Lower lobe of right lung (tissue), 2 donors: Measurements from ENCODE around the gene ZBTB44. TPM values are rescaled to one million over a fixed set of nuclear protein-coding genes. Genes with fewer than 3 reads are reported as not detected.

Experiments used
- ATAC-seq, 2 donors: fragments of 200-7000 bp; cut with Tn5 transposase; one replicate each; pipeline ENCODE4 v1.9.1; 2020 to 2022; ENCODE audit warnings: mild to moderate bottlenecking in 2 of 2, moderate library complexity in 2 of 2
- DNase-seq: peaks from one replicate; pipeline ENCODE4 v3.0.0-alpha.2; 2020
- H3K27ac ChIP-seq: fragments of 200-600 bp; one replicate; pipeline ENCODE4 v1.8.0; 2022
- H3K27me3 ChIP-seq: fragments of 200-600 bp; one replicate; pipeline ENCODE4 v1.8.0; 2022; ENCODE audit warnings: low read depth
- H3K36me3 ChIP-seq: fragments of 200-600 bp; one replicate; pipeline ENCODE4 v1.8.0; 2022; ENCODE audit warnings: mild to moderate bottlenecking
- H3K4me1 ChIP-seq: fragments of 200-600 bp; one replicate; pipeline ENCODE4 v1.8.0; 2022
- H3K4me3 ChIP-seq: fragments of 200-600 bp; one replicate; pipeline ENCODE4 v1.8.0; 2022; ENCODE audit warnings: mild to moderate bottlenecking
- H3K9me3 ChIP-seq: fragments of 200-600 bp; one replicate; pipeline ENCODE4 v1.8.0; 2022
- intact Hi-C: fragments of 100-400 bp; cut with DNase I; formaldehyde crosslinking; loops from one replicate; pipeline ENCODE4 v1.11.0; 2022
- total RNA-seq: library from RNA; stranded (reverse); fragmentation: NEBNext Ultra II Directional; extraction: Animal tissue kit (Norgen Biotek cat#: 25700); gene quantifications from one replicate; pipeline ENCODE4 v1.2.1, GENCODE V29; 2021
- TF ChIP-seq, protein P1 (sequence below): fragments of 200-600 bp; IDR thresholded peaks from one replicate; pipeline ENCODE4 v1.8.0; 2022; ENCODE audit warnings: antibody characterized with exemption, mild to moderate bottlenecking
- donor health status: DM: no; HTN: yes; CAD: no; lungs with severe emphysema.

ZBTB44 gene
- total RNA-seq, 1 donor from 2014 or later = 59.8 TPM

DNA sequence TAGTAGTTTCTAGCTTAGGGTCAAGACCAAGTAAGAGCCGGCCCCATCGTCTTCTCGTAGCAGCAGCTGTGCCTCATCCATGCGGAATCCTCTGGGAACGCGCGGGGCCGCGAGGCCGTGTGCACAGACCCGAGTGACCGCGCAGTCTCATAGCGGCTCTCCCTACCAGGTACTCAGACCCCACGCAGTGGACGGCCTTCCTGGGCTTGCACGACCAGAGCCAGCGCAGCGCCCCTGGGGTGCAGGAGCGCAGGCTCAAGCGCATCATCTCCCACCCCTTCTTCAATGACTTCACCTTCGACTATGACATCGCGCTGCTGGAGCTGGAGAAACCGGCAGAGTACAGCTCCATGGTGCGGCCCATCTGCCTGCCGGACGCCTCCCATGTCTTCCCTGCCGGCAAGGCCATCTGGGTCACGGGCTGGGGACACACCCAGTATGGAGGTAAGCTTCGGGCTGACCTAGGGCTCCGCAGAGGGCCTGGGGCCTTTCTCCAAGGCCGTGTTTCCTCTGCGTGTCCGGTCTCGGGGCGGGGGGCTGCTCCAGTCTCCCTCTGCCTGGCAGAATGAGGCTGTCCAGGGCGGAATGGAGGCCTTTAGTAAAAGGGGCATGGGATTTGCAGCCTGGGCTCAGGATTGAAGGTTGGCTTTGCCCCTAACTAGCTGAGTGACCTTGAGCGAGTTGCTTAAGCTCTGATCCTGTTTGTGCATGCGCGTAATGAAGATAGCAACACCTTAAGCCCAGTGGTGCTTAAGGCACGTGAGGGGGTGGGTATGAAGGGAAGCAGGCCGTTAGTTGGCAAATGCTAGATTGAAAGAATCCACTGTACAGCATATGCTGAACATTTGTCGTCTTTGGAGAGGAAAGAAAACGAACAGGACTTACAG is 106.2 kb downstream of the ZBTB44 start:
- no peak overlapping the region for H3K4me3 ChIP-seq
- H3K27ac ChIP-seq = no peak overlapping the region
- TF ChIP-seq, protein P1, sequence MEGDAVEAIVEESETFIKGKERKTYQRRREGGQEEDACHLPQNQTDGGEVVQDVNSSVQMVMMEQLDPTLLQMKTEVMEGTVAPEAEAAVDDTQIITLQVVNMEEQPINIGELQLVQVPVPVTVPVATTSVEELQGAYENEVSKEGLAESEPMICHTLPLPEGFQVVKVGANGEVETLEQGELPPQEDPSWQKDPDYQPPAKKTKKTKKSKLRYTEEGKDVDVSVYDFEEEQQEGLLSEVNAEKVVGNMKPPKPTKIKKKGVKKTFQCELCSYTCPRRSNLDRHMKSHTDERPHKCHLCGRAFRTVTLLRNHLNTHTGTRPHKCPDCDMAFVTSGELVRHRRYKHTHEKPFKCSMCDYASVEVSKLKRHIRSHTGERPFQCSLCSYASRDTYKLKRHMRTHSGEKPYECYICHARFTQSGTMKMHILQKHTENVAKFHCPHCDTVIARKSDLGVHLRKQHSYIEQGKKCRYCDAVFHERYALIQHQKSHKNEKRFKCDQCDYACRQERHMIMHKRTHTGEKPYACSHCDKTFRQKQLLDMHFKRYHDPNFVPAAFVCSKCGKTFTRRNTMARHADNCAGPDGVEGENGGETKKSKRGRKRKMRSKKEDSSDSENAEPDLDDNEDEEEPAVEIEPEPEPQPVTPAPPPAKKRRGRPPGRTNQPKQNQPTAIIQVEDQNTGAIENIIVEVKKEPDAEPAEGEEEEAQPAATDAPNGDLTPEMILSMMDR = no peak
- intact Hi-C loops = no loop called here
- DNase-seq (peak; percentile 41), ATAC-seq (no peak)
- no peaks in the 10 kb centered on the region for H3K9me3 ChIP-seq
- H3K4me1 ChIP-seq = peaks cover 9% of the 10 kb centered on the region
- H3K27me3 ChIP-seq = no peaks in the 10 kb centered on the region
- peaks cover 19% of the 10 kb centered on the region for H3K36me3 ChIP-seq

DNA sequence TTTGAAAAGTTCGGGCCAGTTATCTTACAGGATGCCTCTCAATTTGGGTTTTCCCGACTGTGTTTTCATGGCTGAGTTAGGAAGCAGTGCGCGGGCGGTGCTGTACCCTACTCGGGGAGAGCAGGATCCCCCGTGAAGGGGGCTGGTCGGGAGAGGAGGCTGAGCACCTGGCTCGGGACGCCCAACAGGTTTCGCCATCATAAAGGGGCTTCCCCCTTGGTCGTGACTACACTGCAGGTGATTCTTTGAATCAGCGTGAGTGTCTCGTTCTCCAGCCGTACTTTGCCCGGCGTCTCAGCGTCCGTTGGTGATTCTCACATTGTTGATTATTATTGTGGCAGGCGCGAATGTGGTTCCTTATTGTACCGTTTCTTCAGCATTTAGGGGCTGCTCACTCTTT is 108.6 kb downstream of the ZBTB44 start:
- intact Hi-C loops = no loop called here
- Histone ChIP-seq H3K27ac (no peak overlapping the region), H3K9me3 (no peaks in the 10 kb centered on the region), H3K27me3 (no peaks in the 10 kb centered on the region), H3K36me3 (peaks cover 25% of the 10 kb centered on the region), H3K4me3 (no peak overlapping the region), H3K4me1 (no peaks in the 10 kb centered on the region)
- TF ChIP-seq, protein P1 = no peak
- ATAC-seq = no peak
- peak; percentile 29 for DNase-seq

DNA sequence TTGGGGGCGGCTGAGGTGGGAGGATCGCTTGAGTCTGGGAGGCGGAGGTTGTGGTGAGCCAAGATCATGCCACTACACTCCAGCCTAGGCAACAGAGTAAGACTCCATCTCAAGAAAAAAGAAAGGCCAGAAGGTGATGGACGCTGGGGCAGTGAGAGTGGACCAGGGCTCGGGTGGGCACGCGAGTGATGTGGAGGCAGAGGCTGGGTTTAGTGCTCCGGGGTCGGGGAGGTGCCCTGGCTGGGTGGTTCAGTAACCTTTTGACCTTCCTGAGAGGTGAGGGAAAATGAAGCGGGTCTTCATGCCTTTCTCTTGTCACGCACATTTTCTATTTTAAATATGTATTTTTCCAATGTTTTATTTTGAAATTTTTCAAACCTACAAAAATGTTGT is 110.0 kb downstream of the ZBTB44 start:
- H3K36me3 ChIP-seq = peaks cover 30% of the 10 kb centered on the region
- intact Hi-C loops = no loop called here
- peak; percentile 22 for DNase-seq

DNA sequence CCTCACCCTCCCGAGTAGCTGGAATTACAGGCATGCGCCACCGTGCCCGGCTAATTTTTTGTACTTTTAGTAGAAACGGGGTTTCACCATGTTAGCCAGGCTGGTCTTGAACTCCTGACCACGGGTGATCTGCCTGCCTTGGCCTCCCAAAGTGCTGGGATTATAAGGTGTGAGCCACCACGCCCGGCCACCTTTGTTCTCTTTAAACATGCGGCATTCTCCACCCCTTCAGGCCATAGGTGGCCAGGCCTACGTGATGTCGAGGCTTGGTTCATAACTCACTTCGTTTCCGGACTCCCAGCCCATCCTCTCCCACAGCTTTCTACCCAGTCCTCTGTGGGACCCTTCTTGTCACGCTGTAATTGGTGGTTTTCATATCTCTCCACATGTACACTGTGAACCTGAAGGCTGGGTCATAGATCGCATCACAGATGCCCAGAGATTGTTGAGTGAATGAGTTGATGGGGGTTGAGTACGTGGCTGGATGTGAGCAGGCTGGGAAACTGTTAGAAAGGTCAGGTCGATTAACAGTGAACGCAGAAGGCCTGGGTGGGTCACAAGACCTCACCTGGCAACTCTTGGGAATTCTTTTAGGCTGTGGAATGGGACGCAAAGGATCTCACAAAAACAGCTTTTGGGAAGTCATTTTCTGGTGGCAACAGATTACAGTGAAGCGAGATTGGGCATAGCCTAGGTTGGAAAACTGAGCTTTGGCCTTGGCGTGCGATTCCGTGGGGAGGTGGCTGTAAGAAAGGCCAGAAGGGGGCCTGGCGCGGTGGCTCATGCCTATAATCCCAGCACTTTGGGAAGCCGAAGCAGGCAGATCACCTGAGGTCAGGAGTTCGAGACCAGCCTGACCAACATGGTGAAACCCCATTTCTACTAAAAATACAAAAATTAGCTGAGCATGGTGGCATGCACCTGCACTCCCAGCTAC is 110.7 kb downstream of the ZBTB44 start:
- Histone ChIP-seq H3K4me3 (no peak overlapping the region), H3K27me3 (no peaks in the 10 kb centered on the region), H3K27ac (no peak overlapping the region), H3K4me1 (no peaks in the 10 kb centered on the region), H3K36me3 (peaks cover 31% of the 10 kb centered on the region), H3K9me3 (no peaks in the 10 kb centered on the region)
- intact Hi-C loops = no loop called here
- ATAC-seq (no peak), DNase-seq (peak; percentile 18)
- TF ChIP-seq, protein P1 = no peak

More for the DNA sequence above, 110.0 kb downstream of the ZBTB44 start:
- no peak for ATAC-seq
- H3K27me3 ChIP-seq = no peaks in the 10 kb centered on the region
- TF ChIP-seq, protein P1 = no peak
- no peaks in the 10 kb centered on the region for H3K4me1 ChIP-seq
- no peak overlapping the region for H3K4me3 ChIP-seq
- H3K9me3 ChIP-seq = no peaks in the 10 kb centered on the region
- no peak overlapping the region for H3K27ac ChIP-seq

DNA sequence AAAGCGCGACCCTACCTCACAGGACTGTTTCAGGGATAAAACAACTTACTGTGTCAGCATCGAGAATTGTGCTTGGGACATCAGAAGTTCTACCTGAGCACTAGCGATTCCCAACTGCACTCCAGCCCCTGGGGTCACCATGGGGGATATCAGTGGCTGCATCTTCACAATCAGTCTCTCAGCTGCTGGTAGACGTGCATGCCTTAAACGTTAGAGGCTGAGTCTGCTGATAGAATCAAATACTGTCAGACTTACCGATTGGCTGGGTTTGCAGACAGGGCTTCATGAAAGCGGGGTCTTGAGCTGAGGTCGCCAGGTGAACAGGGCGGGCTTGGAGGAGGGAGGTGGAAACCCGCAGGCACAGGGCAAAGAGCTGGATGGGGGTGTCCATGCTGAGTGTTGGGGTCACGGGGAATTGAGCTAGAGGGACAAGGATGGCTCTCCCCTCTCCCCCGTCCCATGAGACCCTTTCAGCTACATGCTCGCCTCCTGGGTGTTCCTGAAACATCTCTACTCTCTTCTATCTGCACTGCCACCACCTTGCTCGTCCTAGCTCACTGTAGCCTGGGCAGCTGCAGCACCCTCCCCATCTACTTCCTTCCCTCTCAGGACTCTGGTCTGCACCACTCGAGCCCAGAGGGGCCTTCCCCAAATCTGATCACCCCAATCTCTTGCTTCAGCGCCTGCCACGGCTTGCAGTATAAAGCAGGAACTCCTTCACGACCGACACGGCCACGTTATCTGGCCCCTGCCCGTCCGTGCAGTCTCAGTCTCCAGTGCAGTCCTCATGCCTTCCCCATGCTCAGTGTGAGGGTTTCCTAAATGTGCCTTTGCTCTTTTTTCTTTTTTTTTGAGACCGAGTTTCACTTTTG is 111.7 kb downstream of the ZBTB44 start:
- intact Hi-C loops = no loop called here
- Histone ChIP-seq H3K36me3 (peaks cover 24% of the 10 kb centered on the region), H3K9me3 (no peaks in the 10 kb centered on the region), H3K4me1 (no peaks in the 10 kb centered on the region), H3K27me3 (no peaks in the 10 kb centered on the region), H3K4me3 (no peak overlapping the region), H3K27ac (no peak overlapping the region)
- TF ChIP-seq, protein P1 = no peak
- ATAC-seq = no peak
- DNase-seq = peak; percentile 37
